Parathyroid adenoma (tissue), 2 donors: ENCODE results near the gene CTDP1.

ENCODE experiments used
- H2AFZ ChIP-seq: fragments of 300-600 bp; sonication (generic); one replicate; pipeline ENCODE4 v1.7.0; 2017; ENCODE audit warnings: antibody characterized with exemption, mild to moderate bottlenecking
- H3K27ac ChIP-seq: fragments of 300-600 bp; sonication (generic); one replicate; pipeline ENCODE4 v1.7.0; 2017
- H3K27me3 ChIP-seq: fragments of 300-600 bp; sonication (generic); one replicate; pipeline ENCODE4 v1.7.0; 2017; ENCODE audit warnings: low read length; ENCODE audit not compliant: control insufficient read depth, insufficient read depth
- H3K36me3 ChIP-seq: fragments of 300-600 bp; sonication (generic); one replicate; pipeline ENCODE4 v1.7.0; 2017; ENCODE audit warnings: low read length; ENCODE audit not compliant: control insufficient read depth, insufficient read depth
- H3K4me1 ChIP-seq: fragments of 300-600 bp; sonication (generic); one replicate; pipeline ENCODE4 v1.7.0; 2017; ENCODE audit warnings: control low read depth
- H3K4me2 ChIP-seq: fragments of 300-600 bp; sonication (generic); one replicate; pipeline ENCODE4 v1.7.0; 2017; ENCODE audit warnings: low read length
- H3K4me3 ChIP-seq: fragments of 300-600 bp; sonication (generic); one replicate; pipeline ENCODE4 v1.7.0; 2017; ENCODE audit warnings: low read depth, low read length
- H3K79me2 ChIP-seq: fragments of 300-600 bp; sonication (generic); one replicate; pipeline ENCODE4 v1.7.0; 2017; ENCODE audit warnings: control low read depth
- H3K9ac ChIP-seq: fragments of 300-600 bp; sonication (generic); one replicate; pipeline ENCODE4 v1.7.0; 2017; ENCODE audit warnings: mild to moderate bottlenecking
- H3K9me3 ChIP-seq: fragments of 300-600 bp; sonication (generic); one replicate; pipeline ENCODE4 v1.7.0; 2017; ENCODE audit warnings: low read length; ENCODE audit not compliant: control insufficient read depth
- CTCF ChIP-seq: fragments of 300-600 bp; sonication (generic); IDR thresholded peaks from one replicate; pipeline ENCODE4 v1.7.0; 2017; ENCODE audit warnings: antibody characterized with exemption, mild to moderate bottlenecking
- donor health status: primary hyperparathyroidism.

The CTDP1 gene

GRCh38 chr18:79685971-79686370 is 6.4 kb downstream of the CTDP1 start:
- H3K27me3 ChIP-seq = no peaks in the 10 kb centered on the region
- peaks cover 77% of the 10 kb centered on the region for H3K79me2 ChIP-seq
- peaks cover 9% of the 10 kb centered on the region for H3K4me1 ChIP-seq
- H3K36me3 ChIP-seq = no peaks in the 10 kb centered on the region
- H2AFZ ChIP-seq = no peak overlapping the region
- peak overlapping the region; percentile 11 for H3K4me2 ChIP-seq
- H3K9ac ChIP-seq = no peak overlapping the region
- H3K27ac ChIP-seq = no peak overlapping the region
- H3K9me3 ChIP-seq = no peaks in the 10 kb centered on the region
- no peak for TF ChIP-seq CTCF
- no peak overlapping the region for H3K4me3 ChIP-seq

DNA sequence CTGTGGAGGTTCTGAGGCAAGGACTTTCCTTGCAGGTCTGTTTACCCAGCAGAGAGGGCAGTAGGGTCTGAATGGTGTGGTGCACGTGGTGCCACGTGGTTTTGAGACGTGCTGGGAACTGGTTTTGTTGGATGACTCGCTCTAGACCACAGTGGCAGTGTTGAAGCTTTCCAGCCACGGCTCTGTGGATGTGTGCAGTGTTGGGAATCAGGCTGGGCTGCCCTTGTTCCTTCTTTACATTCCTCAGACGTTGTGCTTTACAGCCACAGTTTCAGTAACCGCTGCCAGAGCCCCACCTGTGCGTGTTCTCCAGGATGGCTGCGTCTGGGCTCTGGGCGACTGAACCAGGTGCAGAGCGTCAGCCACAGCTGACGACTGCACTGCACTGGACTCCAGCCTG is 8.2 kb downstream of the CTDP1 start:
- TF ChIP-seq CTCF = no peak
- H3K4me1 ChIP-seq = peaks cover 4% of the 10 kb centered on the region
- no peaks in the 10 kb centered on the region for H3K27me3 ChIP-seq
- H3K79me2 ChIP-seq = peaks cover 66% of the 10 kb centered on the region
- H3K27ac ChIP-seq = no peak overlapping the region
- H2AFZ ChIP-seq = no peak overlapping the region
- H3K9me3 ChIP-seq = no peaks in the 10 kb centered on the region
- H3K4me3 ChIP-seq = no peak overlapping the region
- H3K4me2 ChIP-seq = no peak overlapping the region
- no peak overlapping the region for H3K9ac ChIP-seq
- no peaks in the 10 kb centered on the region for H3K36me3 ChIP-seq

DNA sequence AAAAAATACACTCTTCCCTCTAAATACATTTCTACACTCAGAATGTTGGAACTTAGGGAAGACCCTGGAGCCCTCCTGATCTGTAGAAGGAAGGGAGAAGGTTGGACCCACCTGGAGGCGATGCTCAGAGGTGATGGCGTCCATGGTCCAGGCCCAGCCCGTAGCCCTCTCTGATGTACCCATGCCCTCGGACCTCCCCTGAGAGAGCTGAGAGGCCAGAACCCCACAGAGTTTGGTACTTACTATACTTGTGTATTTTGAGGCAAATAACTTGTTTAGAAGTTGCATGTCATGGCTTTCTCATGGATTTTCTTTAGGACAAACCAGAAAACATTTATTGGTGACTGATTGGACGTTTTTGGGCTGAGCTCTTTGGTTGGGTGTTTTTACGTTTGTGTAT is 10.5 kb downstream of the CTDP1 start:
- Histone ChIP-seq H3K4me3 (no peak overlapping the region), H2AFZ (no peak overlapping the region), H3K36me3 (no peaks in the 10 kb centered on the region), H3K4me1 (peaks cover 4% of the 10 kb centered on the region), H3K9me3 (no peaks in the 10 kb centered on the region), H3K27ac (no peak overlapping the region), H3K4me2 (no peak overlapping the region), H3K9ac (no peak overlapping the region), H3K79me2 (peaks cover 48% of the 10 kb centered on the region), H3K27me3 (no peaks in the 10 kb centered on the region)
- TF ChIP-seq CTCF = no peak

DNA sequence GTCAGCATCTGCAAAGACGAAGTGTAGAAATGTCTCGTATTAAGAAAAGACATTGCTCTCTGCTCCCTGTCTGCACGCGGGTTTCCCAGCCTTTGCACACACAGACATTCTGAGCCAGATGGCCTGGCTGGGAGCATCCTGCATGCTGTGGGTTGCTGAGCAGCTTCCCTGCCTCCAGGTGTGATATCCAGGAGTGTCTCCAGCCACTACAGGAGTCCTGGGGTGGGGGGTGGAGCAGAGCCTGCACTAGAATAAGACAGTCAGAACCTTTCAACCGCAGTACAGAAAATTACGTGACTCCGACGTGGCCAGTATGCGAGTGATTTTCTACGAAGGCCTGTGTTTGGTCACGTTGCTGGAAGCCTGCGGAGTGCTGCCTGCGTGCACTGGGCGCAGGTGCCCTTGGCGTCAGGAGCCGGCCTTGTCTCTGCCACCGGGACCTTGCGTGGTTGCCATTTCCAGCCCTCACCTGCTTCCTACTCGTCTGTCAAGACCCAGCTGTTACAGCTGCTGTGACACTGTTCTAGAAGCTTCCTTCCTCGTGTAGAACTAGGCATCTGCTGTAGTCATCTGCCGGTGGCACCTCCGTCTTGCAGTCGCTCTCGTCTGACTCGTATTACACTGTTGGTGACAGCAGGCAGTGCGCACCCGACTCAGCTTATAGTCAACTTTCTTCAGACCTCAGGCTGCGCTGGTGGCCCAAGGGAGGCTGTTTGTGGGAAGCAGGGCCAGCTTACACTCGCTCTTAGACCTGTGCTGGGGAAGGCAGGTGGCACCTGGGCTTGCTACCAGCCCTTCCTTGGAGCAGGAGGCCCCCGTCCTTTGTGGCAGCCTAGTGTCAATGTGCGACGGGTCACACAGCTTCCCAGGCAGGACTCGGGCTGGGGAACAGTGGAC is 11.2 kb downstream of the CTDP1 start:
- Histone ChIP-seq H3K4me1 (peaks cover 4% of the 10 kb centered on the region), H3K27ac (no peak overlapping the region), H3K9me3 (no peaks in the 10 kb centered on the region), H2AFZ (no peak overlapping the region), H3K79me2 (peaks cover 50% of the 10 kb centered on the region), H3K27me3 (no peaks in the 10 kb centered on the region), H3K36me3 (no peaks in the 10 kb centered on the region), H3K4me2 (no peak overlapping the region), H3K4me3 (no peak overlapping the region), H3K9ac (no peak overlapping the region)
- TF ChIP-seq CTCF = no peak

- no peaks in the 10 kb centered on the region for H3K4me1 ChIP-seq
- H3K9me3 ChIP-seq = no peaks in the 10 kb centered on the region
- TF ChIP-seq CTCF = no peak
- no peak overlapping the region for H2AFZ ChIP-seq
- H3K79me2 ChIP-seq = peaks cover 45% of the 10 kb centered on the region
- no peaks in the 10 kb centered on the region for H3K27me3 ChIP-seq
- no peak overlapping the region for H3K4me3 ChIP-seq
- no peak overlapping the region for H3K9ac ChIP-seq
- H3K4me2 ChIP-seq = no peak overlapping the region
- H3K36me3 ChIP-seq = no peaks in the 10 kb centered on the region
- H3K27ac ChIP-seq = no peak overlapping the region
Measured at GRCh38 chr18:79692056-79692455, 12.5 kb downstream of the CTDP1 start.
